Smooth muscle cell (in vitro differentiated cells): ENCODE measurements around the gene ATG10. TPM values are rescaled to one million over a fixed set of nuclear protein-coding genes. Genes with fewer than 3 reads are reported as not detected.

Source experiments
- DNase-seq: peaks from one replicate; lab custom pipeline; 2025; ENCODE audit not compliant: unreplicated experiment; lab: John Stamatoyannopoulos, UW
- H2AFZ ChIP-seq: fragments of 200-600 bp; sonication (generic); 2 replicates; pipeline ENCODE4 v1.6.0; 2016; ENCODE audit warnings: antibody characterized with exemption, low read depth, mild to moderate bottlenecking
- H3F3A ChIP-seq: fragments of 200-600 bp; sonication (generic); 2 replicates; pipeline ENCODE4 v1.6.0; 2017; ENCODE audit warnings: antibody characterized with exemption, low read depth
- H3K27ac ChIP-seq: fragments of 200-600 bp; sonication (generic); 2 replicates; pipeline ENCODE4 v1.5.1; 2016; ENCODE audit warnings: low read depth, mild to moderate bottlenecking
- H3K27me3 ChIP-seq: fragments of 200-600 bp; sonication (generic); 2 replicates; pipeline ENCODE4 v1.6.1; 2016; ENCODE audit warnings: low read depth, mild to moderate bottlenecking
- H3K36me3 ChIP-seq: fragments of 200-600 bp; sonication (generic); 2 replicates; pipeline ENCODE4 v1.5.1; 2016; ENCODE audit warnings: low read depth
- H3K4me1 ChIP-seq: fragments of 200-600 bp; sonication (generic); 2 replicates; pipeline ENCODE4 v1.5.1; 2016; ENCODE audit warnings: low read depth
- H3K4me2 ChIP-seq: fragments of 200-600 bp; sonication (generic); 2 replicates; pipeline ENCODE4 v1.6.0; 2016; ENCODE audit warnings: mild to moderate bottlenecking
- H3K4me3 ChIP-seq: fragments of 200-600 bp; sonication (generic); 2 replicates; pipeline ENCODE4 v1.5.1; 2016; ENCODE audit warnings: mild to moderate bottlenecking
- H3K79me2 ChIP-seq: fragments of 200-600 bp; sonication (generic); 2 replicates; pipeline ENCODE4 v1.6.0; 2016; ENCODE audit warnings: low read depth, mild to moderate bottlenecking
- H3K9ac ChIP-seq: fragments of 200-600 bp; sonication (generic); 2 replicates; pipeline ENCODE4 v1.6.0; 2016; ENCODE audit warnings: low read depth
- H3K9me3 ChIP-seq: fragments of 200-600 bp; sonication (generic); replicated peaks from 2 replicates; pipeline ENCODE4 v1.5.1; 2016; ENCODE audit warnings: low read depth
- H4K20me1 ChIP-seq: fragments of 200-600 bp; sonication (generic); 2 replicates; pipeline ENCODE4 v1.6.0; 2016; ENCODE audit warnings: low read depth
- CTCF ChIP-seq: fragments of 200-600 bp; sonication (generic); IDR thresholded peaks from 2 replicates; pipeline ENCODE4 v1.5.1; 2017; ENCODE audit warnings: borderline replicate concordance, mild to moderate bottlenecking, antibody characterized with exemption; ENCODE audit not compliant: insufficient read depth, poor library complexity, severe bottlenecking
- WGBS: methylation state at CpG from one replicate; pipeline ENCODE4 v1.1.7; 2016; ENCODE audit warnings: low lambda C conversion rate; 5-methylcytosine and 5-hydroxymethylcytosine counted together
- polyA plus RNA-seq: library from polyadenylated mRNA; unstranded; fragments of >200 nt; fragmentation: Nextera tagmentation; extraction: Ambion mirVana; gene quantifications from 2 replicates; pipeline ENCODE4 v1.2.1, GENCODE V29; 2016
- total RNA-seq: library from RNA; depleted of rRNA; stranded (reverse); fragments of >200 nt; gene quantifications from 2 replicates; pipeline ENCODE4 v1.2.3, GENCODE V29; 2014

ATG10 gene
- total and polyA plus RNA-seq, 2 experiments from 2014 or later: 7.2 to 12.5 TPM

GRCh38 chr5:82277613-82277986 lies 305.8 kb downstream of the ATG10 start:
- H3F3A ChIP-seq: peaks cover 20% of the 10 kb centered on the region
- peaks cover 10% of the 10 kb centered on the region for H4K20me1 ChIP-seq
- peaks cover 29% of the 10 kb centered on the region for H3K79me2 ChIP-seq
- H3K9me3 ChIP-seq: no peaks in the 10 kb centered on the region
- H3K27me3 ChIP-seq: no peaks in the 10 kb centered on the region
- H3K4me3 ChIP-seq: peak overlapping the region; percentile 82
- peak overlapping the region; percentile 97 for H3K4me2 ChIP-seq
- H3K36me3 ChIP-seq: peaks cover 11% of the 10 kb centered on the region
- H3K4me1 ChIP-seq: peaks cover 20% of the 10 kb centered on the region
- peak overlapping the region; percentile 88 for H2AFZ ChIP-seq
- no peak for TF ChIP-seq CTCF
- H3K27ac ChIP-seq: peak overlapping the region; percentile 73
- H3K9ac ChIP-seq: peak overlapping the region; percentile 83
- no peak for DNase-seq
- WGBS: 1% methylated on average over 15 of the region's 15 CpGs

GRCh38 chr5:82277987-82278710 lies 306.3 kb downstream of the ATG10 start, which contains the start of gene RPS23:
Gene RPS23, minus strand, starts transcription at chr5:82278354. Its CDS starts 31 bp downstream, at chr5:82278323.
- TF ChIP-seq CTCF: no peak
- peak; percentile 71 for DNase-seq
- H3K4me2 ChIP-seq: peak within 1 kb of the TSS; percentile 97
- H3K36me3 ChIP-seq: peaks cover 11% of the 10 kb centered on the region
- H3K4me3 ChIP-seq: peak within 1 kb of the TSS; percentile 82
- H3K79me2 ChIP-seq: peaks cover 29% of the 10 kb centered on the region
- H3F3A ChIP-seq: peaks cover 20% of the 10 kb centered on the region
- peak within 1 kb of the TSS; percentile 88 for H2AFZ ChIP-seq
- H3K9ac ChIP-seq: peak within 1 kb of the TSS; percentile 83
- peaks cover 10% of the 10 kb centered on the region for H4K20me1 ChIP-seq
- H3K27me3 ChIP-seq: no peaks in the 10 kb centered on the region
- under 1% methylated on average over 51 of the region's 60 CpGs for WGBS
- H3K27ac ChIP-seq: peak within 1 kb of the TSS; percentile 73
- peaks cover 20% of the 10 kb centered on the region for H3K4me1 ChIP-seq
- no peaks in the 10 kb centered on the region for H3K9me3 ChIP-seq

- peak overlapping the region; percentile 82 for H3K4me3 ChIP-seq
- DNase-seq: no peak
- H3K27ac ChIP-seq: peak overlapping the region; percentile 73
- H3F3A ChIP-seq: peaks cover 20% of the 10 kb centered on the region
- peaks cover 20% of the 10 kb centered on the region for H3K4me1 ChIP-seq
- no peaks in the 10 kb centered on the region for H3K27me3 ChIP-seq
- peak overlapping the region; percentile 83 for H3K9ac ChIP-seq
- H4K20me1 ChIP-seq: peaks cover 10% of the 10 kb centered on the region
- peaks cover 11% of the 10 kb centered on the region for H3K36me3 ChIP-seq
- H2AFZ ChIP-seq: peak overlapping the region; percentile 88
- TF ChIP-seq CTCF: no peak
- H3K79me2 ChIP-seq: peaks cover 29% of the 10 kb centered on the region
- 64% methylated on average over 19 of the region's 19 CpGs for WGBS
- H3K4me2 ChIP-seq: peak overlapping the region; percentile 97
- no peaks in the 10 kb centered on the region for H3K9me3 ChIP-seq
Measured at GRCh38 chr5:82278711-82279370, 307.0 kb downstream of the ATG10 start.
